Uterus (tissue), 4 donors: ENCODE results near the gene DTX2. TPM values are rescaled to one million over a fixed set of nuclear protein-coding genes. Genes with fewer than 3 reads are reported as not detected.
"Not testable (repeated sequence)": the region's sequence is repeated elsewhere in the genome, so short reads cannot be mapped to it uniquely, and the experiment has no call there.

Experiments
- DNase-seq, 2 donors: peaks; one replicate each; pipeline ENCODE4 v3.0.0-alpha.2; 2019 to 2020
- H3K27ac ChIP-seq, 2 donors: fragments of 200-600 bp; sonication (generic); 1 replicate in 1 of 2; 2 replicates in 1 of 2; pipeline ENCODE4 v1.5.1; 2016 to 2018
- H3K27me3 ChIP-seq, 2 donors: fragments of 200-600 bp; sonication (generic); one replicate each; pipeline ENCODE4 v1.5.1; 2018 to 2019; ENCODE audit warnings: control low read depth in 1 of 2
- H3K36me3 ChIP-seq, 2 donors: fragments of 200-600 bp; sonication (generic); one replicate each; pipeline ENCODE4 v1.5.1; 2019; ENCODE audit warnings: control low read depth in 1 of 2
- H3K4me1 ChIP-seq, 2 donors: fragments of 200-600 bp; sonication (generic); one replicate each; pipeline ENCODE4 v1.5.1; 2018 to 2019; ENCODE audit warnings: control low read depth in 1 of 2
- H3K4me3 ChIP-seq, 2 donors: fragments of 200-600 bp; sonication (generic); 1 replicate in 1 of 2; 2 replicates in 1 of 2; pipeline ENCODE4 v1.5.1; 2018 to 2019; ENCODE audit warnings: mild to moderate bottlenecking in 1 of 2
- H3K9me3 ChIP-seq, 2 donors: fragments of 200-600 bp; sonication (generic); one replicate each; pipeline ENCODE4 v1.5.1; 2019; ENCODE audit warnings: control low read depth in 1 of 2
- CTCF ChIP-seq, 4 experiments: fragments of 200-600 bp in 2 of 4; fragments of 450-650 bp in 2 of 4; sonication (generic) in 2 of 4; IDR thresholded peaks; one replicate each; pipeline ENCODE4 v1.5.1; 2016 to 2019; ENCODE audit warnings: antibody characterized with exemption in 4 of 4, mild to moderate bottlenecking in 2 of 4, moderate library complexity in 1 of 4
- POLR2A ChIP-seq, 2 donors: fragments of 450-650 bp; IDR thresholded peaks; one replicate each; pipeline ENCODE4 v1.6.1; 2016; ENCODE audit warnings: antibody characterized with exemption in 2 of 2, mild to moderate bottlenecking in 1 of 2, moderate library complexity in 1 of 2
- intact Hi-C: fragments of 100-400 bp; cut with DNase I; formaldehyde crosslinking; loops from one replicate; pipeline ENCODE4 v1.15.1; 2023; ENCODE audit warnings: low total_unique reads
- total RNA-seq, 4 donors: library from RNA; depleted of rRNA in 3 of 4; stranded (reverse); fragments of >200 nt in 3 of 4; gene quantifications; one replicate each; pipeline versions ENCODE4 v1.1.0 to v1.2.4, GENCODE V29; 2014 to 2023
- donor health status: DM: yes; HTN: yes; CAD: no.

The DTX2 gene
- total RNA-seq, 4 donors from 2014 or later: 6.9 to 41.5 (median 25.5) TPM

GRCh38 chr7:76512941-76513816, 51.7 kb downstream of the DTX2 start:
- Histone ChIP-seq H3K4me1 (peaks cover 0 to 4% of the 10 kb centered on the region in 2 donors), H3K27ac (no peak overlapping the region), H3K9me3 (no peaks in the 10 kb centered on the region), H3K4me3 (no peak overlapping the region), H3K36me3 (no peaks in the 10 kb centered on the region), H3K27me3 (no peaks in the 10 kb centered on the region)
- intact Hi-C loops: no loop called here
- TF ChIP-seq CTCF (IDR thresholded peaks at IDR 0.05) (peak in 1 of 4 experiments; percentile 9), POLR2A (IDR thresholded peaks at IDR 0.05) (no peak)
- no peak for DNase-seq

- no peak for DNase-seq
Observed at GRCh38 chr7:76513817-76514799, 52.6 kb downstream of the DTX2 start.

GRCh38 chr7:76514926-76515771, 53.6 kb downstream of the DTX2 start:
- H3K4me1 ChIP-seq: peaks cover 0 to 4% of the 10 kb centered on the region in 2 donors
- peak overlapping the region in 1 of 2 donors; percentile 68 for H3K27ac ChIP-seq
- no peak for TF ChIP-seq CTCF (IDR thresholded peaks at IDR 0.05)
- no peak for TF ChIP-seq POLR2A (IDR thresholded peaks at IDR 0.05)
- H3K36me3 ChIP-seq: no peaks in the 10 kb centered on the region
- no peaks in the 10 kb centered on the region for H3K9me3 ChIP-seq
- DNase-seq: no peak
- peak overlapping the region in 1 of 2 donors; percentile 14 for H3K4me3 ChIP-seq
- intact Hi-C loops: no loop called here
- no peaks in the 10 kb centered on the region for H3K27me3 ChIP-seq

More at GRCh38 chr7:76513817-76514799, 52.6 kb downstream of the DTX2 start:
- Histone ChIP-seq H3K27ac (peak overlapping the region in 1 of 2 donors; percentile 68), H3K4me1 (peaks cover 0 to 4% of the 10 kb centered on the region in 2 donors), H3K36me3 (no peaks in the 10 kb centered on the region), H3K9me3 (no peaks in the 10 kb centered on the region), H3K4me3 (no peak overlapping the region), H3K27me3 (no peaks in the 10 kb centered on the region)
- TF ChIP-seq POLR2A (IDR thresholded peaks at IDR 0.05) (no peak), CTCF (IDR thresholded peaks at IDR 0.05) (no peak)
- intact Hi-C loops: no loop called here

- intact Hi-C loops: no loop called here
- DNase-seq: no peak
Observed at GRCh38 chr7:76515999-76516443, 54.5 kb downstream of the DTX2 start.

GRCh38 chr7:76516932-76517331, 55.4 kb downstream of the DTX2 start:
- intact Hi-C loops, H3K4me3 ChIP-seq, H3K27me3 ChIP-seq, H3K4me1 ChIP-seq, DNase-seq, H3K36me3 ChIP-seq, H3K9me3 ChIP-seq, H3K27ac ChIP-seq: not testable (repeated sequence)

More at GRCh38 chr7:76515999-76516443, 54.5 kb downstream of the DTX2 start:
- no peak overlapping the region for H3K27ac ChIP-seq
- peaks cover 0 to 4% of the 10 kb centered on the region in 2 donors for H3K4me1 ChIP-seq
- H3K36me3 ChIP-seq: no peaks in the 10 kb centered on the region
- no peak overlapping the region for H3K4me3 ChIP-seq
- TF ChIP-seq POLR2A (IDR thresholded peaks at IDR 0.05) (no peak), CTCF (IDR thresholded peaks at IDR 0.05) (peak in 2 of 4 experiments; percentile 53 to 61)
- no peaks in the 10 kb centered on the region for H3K9me3 ChIP-seq
- no peaks in the 10 kb centered on the region for H3K27me3 ChIP-seq

- DNase-seq, H3K36me3 ChIP-seq, H3K4me1 ChIP-seq, intact Hi-C loops, H3K9me3 ChIP-seq, H3K4me3 ChIP-seq, H3K27me3 ChIP-seq, H3K27ac ChIP-seq: not testable (repeated sequence)
Observed at GRCh38 chr7:76526183-76526582, 64.7 kb downstream of the DTX2 start.

GRCh38 chr7:76531643-76532042, 70.1 kb downstream of the DTX2 start:
- DNase-seq, H3K27me3 ChIP-seq, H3K4me3 ChIP-seq, H3K9me3 ChIP-seq, H3K36me3 ChIP-seq, intact Hi-C loops, H3K4me1 ChIP-seq, H3K27ac ChIP-seq: not testable (repeated sequence)
